Thoracic aorta (tissue), 2 donors: Measurements from ENCODE around the gene TMEM219. TPM values are rescaled to one million over a fixed set of nuclear protein-coding genes. Genes with fewer than 3 reads are reported as not detected.

Source experiments
- ATAC-seq: fragments of 150-250 bp; one replicate; pipeline ENCODE4 v1.8.0; 2017; ENCODE audit warnings: low read depth; ENCODE audit not compliant: insufficient number of reproducible peaks, low FRiP score
- DNase-seq: peaks from one replicate; pipeline ENCODE4 v3.0.0-alpha.2; 2020; ENCODE audit warnings: low spot score
- H3K27ac ChIP-seq, 2 donors: fragments of 200-600 bp; sonication (generic); 1 replicate in 1 of 2; 2 replicates in 1 of 2; pipeline ENCODE4 v1.5.1; 2016; ENCODE audit warnings: mild to moderate bottlenecking in 2 of 2, moderate library complexity in 2 of 2
- H3K27me3 ChIP-seq: fragments of 200-600 bp; sonication (generic); replicated peaks from 2 replicates; pipeline ENCODE4 v1.6.0; 2016; ENCODE audit warnings: mild to moderate bottlenecking; ENCODE audit not compliant: insufficient read depth
- H3K36me3 ChIP-seq: fragments of 200-600 bp; sonication (generic); one replicate; pipeline ENCODE4 v1.5.1; 2016
- H3K4me1 ChIP-seq, 2 donors: fragments of 200-600 bp; sonication (generic); 1 replicate in 1 of 2; 2 replicates in 1 of 2; pipeline versions ENCODE4 v1.5.1 to v1.6.0; 2016; ENCODE audit warnings: low read depth in 2 of 2, mild to moderate bottlenecking in 1 of 2; ENCODE audit not compliant: control insufficient read depth in 1 of 2
- H3K4me3 ChIP-seq: fragments of 200-600 bp; sonication (generic); 2 replicates; pipeline ENCODE4 v1.5.1; 2016; ENCODE audit warnings: mild to moderate bottlenecking
- H3K9me3 ChIP-seq: fragments of 200-600 bp; sonication (generic); 2 replicates; pipeline ENCODE4 v1.5.1; 2016
- CTCF ChIP-seq: fragments of 200-600 bp; sonication (generic); IDR thresholded peaks from one replicate; pipeline ENCODE4 v1.5.1; 2019; ENCODE audit warnings: antibody characterized with exemption
- total RNA-seq, 2 donors: library from RNA; depleted of rRNA; stranded (reverse); fragments of >200 nt; gene quantifications; one replicate each; pipeline versions ENCODE4 v1.1.0 to v1.2.3, GENCODE V29; 2016

TMEM219 gene
- total RNA-seq, 2 donors from 2014 or later, result 79.7 to 161 TPM

- Histone ChIP-seq H3K4me3 (no peak overlapping the region), H3K9me3 (no peaks in the 10 kb centered on the region), H3K27me3 (no peaks in the 10 kb centered on the region), H3K27ac (no peak overlapping the region), H3K36me3 (peaks cover 99% of the 10 kb centered on the region), H3K4me1 (no peaks in the 10 kb centered on the region)
- TF ChIP-seq CTCF, result no peak
- no peak for DNase-seq
- no peak for ATAC-seq
These were observed 21.7 kb downstream of the TMEM219 start for GRCh38 chr16:29983420-29984136.

GRCh38 chr16:29984137-29984763 is 22.4 kb downstream of the TMEM219 start:
- ATAC-seq, result no peak
- no peak for TF ChIP-seq CTCF
- peaks cover 95% of the 10 kb centered on the region for H3K36me3 ChIP-seq

DNA sequence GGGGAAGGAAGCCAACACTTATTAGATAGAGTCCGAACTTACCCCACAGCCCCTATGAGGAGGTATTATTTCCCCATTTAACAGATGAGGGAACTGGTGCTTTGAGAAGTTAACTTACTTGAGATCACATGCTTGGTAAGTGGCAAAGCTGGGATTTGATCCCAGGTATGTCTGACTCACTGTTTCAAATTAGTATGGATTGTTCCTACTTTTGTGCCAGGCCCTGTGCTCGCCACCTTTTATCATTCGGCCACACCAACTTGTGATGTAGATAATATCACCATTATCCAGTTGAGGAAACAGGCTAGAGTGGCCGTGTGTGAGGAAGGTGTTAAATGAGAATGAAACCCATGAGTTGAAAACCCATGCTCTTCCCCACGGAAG is 22.9 kb downstream of the TMEM219 start:
- no peak for DNase-seq
- no peak overlapping the region for H3K4me3 ChIP-seq
- H3K27ac ChIP-seq, result no peak overlapping the region
- no peak for ATAC-seq
- H3K4me1 ChIP-seq, result no peaks in the 10 kb centered on the region
- no peak for TF ChIP-seq CTCF
- H3K9me3 ChIP-seq, result no peaks in the 10 kb centered on the region
- H3K27me3 ChIP-seq, result no peaks in the 10 kb centered on the region
- H3K36me3 ChIP-seq, result peaks cover 94% of the 10 kb centered on the region

More at GRCh38 chr16:29984137-29984763, 22.4 kb downstream of the TMEM219 start:
- Histone ChIP-seq H3K9me3 (no peaks in the 10 kb centered on the region), H3K27ac (no peak overlapping the region), H3K27me3 (no peaks in the 10 kb centered on the region), H3K4me3 (no peak overlapping the region), H3K4me1 (no peaks in the 10 kb centered on the region)
- no peak for DNase-seq

DNA sequence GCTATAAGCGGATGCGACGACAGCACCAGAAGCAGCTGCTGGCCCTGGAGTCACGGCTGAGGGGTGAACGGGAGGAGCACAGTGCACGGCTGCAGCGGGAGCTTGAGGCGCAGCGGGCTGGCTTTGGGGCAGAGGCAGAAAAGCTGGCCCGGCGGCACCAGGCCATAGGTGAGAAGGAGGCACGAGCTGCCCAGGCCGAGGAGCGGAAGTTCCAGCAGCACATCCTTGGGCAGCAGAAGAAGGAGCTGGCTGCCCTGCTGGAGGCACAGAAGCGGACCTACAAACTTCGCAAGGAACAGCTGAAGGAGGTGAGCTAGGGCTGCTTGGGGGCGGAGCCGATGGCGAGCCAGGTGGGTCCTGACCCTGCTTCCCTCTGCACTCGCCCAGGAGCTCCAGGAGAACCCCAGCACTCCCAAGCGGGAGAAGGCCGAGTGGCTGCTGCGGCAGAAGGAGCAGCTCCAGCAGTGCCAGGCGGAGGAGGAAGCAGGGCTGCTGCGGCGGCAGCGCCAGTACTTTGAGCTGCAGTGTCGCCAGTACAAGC is 23.5 kb downstream of the TMEM219 start:
- no peak for ATAC-seq

More for the DNA sequence above, 23.5 kb downstream of the TMEM219 start:
- H3K4me1 ChIP-seq, result no peaks in the 10 kb centered on the region
- H3K27ac ChIP-seq, result no peak overlapping the region
- no peak for TF ChIP-seq CTCF
- H3K27me3 ChIP-seq, result no peaks in the 10 kb centered on the region
- H3K36me3 ChIP-seq, result peaks cover 88% of the 10 kb centered on the region
- H3K4me3 ChIP-seq, result no peak overlapping the region
- DNase-seq, result no peak
- H3K9me3 ChIP-seq, result no peaks in the 10 kb centered on the region
